Umbilical cord (tissue), 2 donors: Measurements from ENCODE around the gene METTL13. TPM values are rescaled to one million over a fixed set of nuclear protein-coding genes. Genes with fewer than 3 reads are reported as not detected.

ENCODE experiments used
- DNase-seq: peaks from one replicate; pipeline ENCODE4 v3.0.0-alpha.2; 2015; ENCODE audit warnings: low spot score
- total RNA-seq: library from RNA; depleted of rRNA; stranded (reverse); fragments of >200 nt; gene quantifications from one replicate; pipeline ENCODE4 v1.2.3, GENCODE V29; 2014; ENCODE audit warnings: low replicate concordance; ENCODE audit not compliant: insufficient read depth

The METTL13 gene
- total RNA-seq, 1 donor from 2014 or later, result 9.4 TPM

- DNase-seq, result no peak
These were observed 64.5 kb downstream of the METTL13 start for GRCh38 chr1:171845998-171846397.

Other genes starting within 250 kb of the METTL13 start
- 0.72 TPM for gene MYOCOS, start 159.4 kb upstream of the METTL13 start, total RNA-seq
- gene MYOC, start 129.0 kb upstream of the METTL13 start, total RNA-seq, result not detected
- 19.7 TPM for gene VAMP4, start 39.6 kb upstream of the METTL13 start, total RNA-seq
- 6.7 TPM for gene DNM3, start 59.8 kb downstream of the METTL13 start, total RNA-seq